H9 (cell line): Measurements from ENCODE around the gene GNB4. TPM values are rescaled to one million over a fixed set of nuclear protein-coding genes. Genes with fewer than 3 reads are reported as not detected.

Experiments
- DNase-seq: peaks from one replicate; pipeline ENCODE4 v3.0.0-alpha.2; 2017
- H2AFZ ChIP-seq: one replicate; pipeline ENCODE4 v1.6.1; 2013; ENCODE audit warnings: mild to moderate bottlenecking, low read length, control low read depth, moderate library complexity
- H2AK5ac ChIP-seq: 2 replicates; pipeline ENCODE4 v1.6.1; 2013; ENCODE audit warnings: low read length, control low read depth, mixed read lengths; ENCODE audit not compliant: insufficient read length
- H2BK120ac ChIP-seq: one replicate; pipeline ENCODE4 v1.6.1; 2013; ENCODE audit warnings: low read depth, mild to moderate bottlenecking, low read length, control low read depth, inconsistent platforms; ENCODE audit not compliant: poor library complexity, severe bottlenecking
- H2BK12ac ChIP-seq: 2 replicates; pipeline ENCODE4 v1.6.1; 2013; ENCODE audit warnings: low read length, control low read depth, mixed read lengths, low read depth; ENCODE audit not compliant: insufficient read length
- H2BK15ac ChIP-seq: 2 replicates; pipeline ENCODE4 v1.6.1; 2013; ENCODE audit warnings: low read depth, low read length, control low read depth
- H2BK20ac ChIP-seq: one replicate; pipeline ENCODE4 v1.6.1; 2013; ENCODE audit warnings: low read depth, mild to moderate bottlenecking, low read length, control low read depth, inconsistent platforms; ENCODE audit not compliant: poor library complexity, severe bottlenecking
- H2BK5ac ChIP-seq: 2 replicates; pipeline ENCODE4 v1.6.1; 2013; ENCODE audit warnings: low read length, control low read depth, mixed read lengths; ENCODE audit not compliant: insufficient read length
- H3K14ac ChIP-seq: 2 replicates; pipeline ENCODE4 v1.6.1; 2013; ENCODE audit warnings: low read length, control low read depth; ENCODE audit not compliant: insufficient read depth
- H3K18ac ChIP-seq: 2 replicates; pipeline ENCODE4 v1.6.1; 2013; ENCODE audit warnings: low read depth, mild to moderate bottlenecking, mixed read lengths, low read length, control low read depth; ENCODE audit not compliant: insufficient read length
- H3K23ac ChIP-seq: 2 replicates; pipeline ENCODE4 v1.6.1; 2013; ENCODE audit warnings: low read length, control low read depth, mixed read lengths, low read depth; ENCODE audit not compliant: insufficient read length
- H3K23me2 ChIP-seq: 2 replicates; pipeline ENCODE4 v1.6.1; 2013; ENCODE audit warnings: low read depth, mild to moderate bottlenecking, mixed read lengths, low read length, control low read depth; ENCODE audit not compliant: insufficient read length, poor library complexity, severe bottlenecking
- H3K27ac ChIP-seq: 2 replicates; pipeline ENCODE4 v1.5.1; 2013; ENCODE audit warnings: low read length, control low read depth, mixed read lengths, low read depth; ENCODE audit not compliant: insufficient read length
- H3K27me3 ChIP-seq: 2 replicates; pipeline ENCODE4 v1.6.1; 2013; ENCODE audit warnings: low read length, control low read depth, inconsistent platforms; ENCODE audit not compliant: insufficient read depth
- H3K4ac ChIP-seq: 2 replicates; pipeline ENCODE4 v1.6.1; 2013; ENCODE audit warnings: low read depth, mild to moderate bottlenecking, control low read depth, inconsistent platforms, low read length, moderate library complexity
- H3K4me1 ChIP-seq: 2 replicates; pipeline ENCODE4 v1.6.1; 2013; ENCODE audit warnings: low read length, control low read depth, inconsistent platforms; ENCODE audit not compliant: insufficient read depth
- H3K4me2 ChIP-seq: 2 replicates; pipeline ENCODE4 v1.6.1; 2013; ENCODE audit warnings: low read length, control low read depth, mixed read lengths; ENCODE audit not compliant: insufficient read length, insufficient read depth
- H3K56ac ChIP-seq: 2 replicates; pipeline ENCODE4 v1.6.1; 2013; ENCODE audit warnings: low read depth, mild to moderate bottlenecking, mixed read lengths, low read length, control low read depth; ENCODE audit not compliant: insufficient read length
- H3K79me1 ChIP-seq: 2 replicates; pipeline ENCODE4 v1.6.1; 2013; ENCODE audit warnings: low read depth, mild to moderate bottlenecking, moderate library complexity, low read length, control low read depth, inconsistent platforms; ENCODE audit not compliant: insufficient read depth, poor library complexity, severe bottlenecking
- H3K79me2 ChIP-seq: 2 replicates; pipeline ENCODE4 v1.6.1; 2013; ENCODE audit warnings: low read length, control low read depth, inconsistent platforms; ENCODE audit not compliant: insufficient read depth
- H3K9ac ChIP-seq: 2 replicates; pipeline ENCODE4 v1.6.1; 2013; ENCODE audit warnings: low read length, control low read depth, mixed read lengths; ENCODE audit not compliant: insufficient read length; ENCODE audit errors: extremely low read depth
- H3K9me3 ChIP-seq: one replicate; pipeline ENCODE4 v1.6.1; 2013; ENCODE audit warnings: low read depth, low read length, inconsistent platforms; ENCODE audit not compliant: control insufficient read depth
- H3T11ph ChIP-seq: one replicate; pipeline ENCODE4 v1.6.1; 2013; ENCODE audit warnings: mild to moderate bottlenecking, low read length, control low read depth, inconsistent platforms
- H4K20me1 ChIP-seq: one replicate; pipeline ENCODE4 v1.6.1; 2013; ENCODE audit not compliant: control insufficient read depth, insufficient read length, insufficient read depth
- H4K5ac ChIP-seq: 2 replicates; pipeline ENCODE4 v1.6.1; 2013; ENCODE audit warnings: low read depth, mild to moderate bottlenecking, mixed read lengths, low read length, control low read depth; ENCODE audit not compliant: insufficient read length
- H4K8ac ChIP-seq: replicated peaks from 2 replicates; pipeline ENCODE4 v1.6.1; 2013; ENCODE audit warnings: low read length, control low read depth, mixed read lengths, low read depth; ENCODE audit not compliant: insufficient read length
- H4K91ac ChIP-seq: 2 replicates; pipeline ENCODE4 v1.6.1; 2013; ENCODE audit warnings: low read depth, mild to moderate bottlenecking, moderate library complexity, mixed read lengths, low read length, control low read depth; ENCODE audit not compliant: insufficient read length
- H3K27ac Mint-ChIP-seq, 3 experiments: 2 replicates in 2 of 3; 3 replicates in 1 of 3; pipeline ENCODE4 v1.8.0; 2020 to 2021; ENCODE audit warnings: mixed read lengths in 3 of 3, mild to moderate bottlenecking in 1 of 3, moderate library complexity in 1 of 3
- H3K27me3 Mint-ChIP-seq: 2 replicates; pipeline ENCODE4 v1.8.0; 2021; ENCODE audit warnings: low read depth, mild to moderate bottlenecking, moderate library complexity, mixed read lengths
- H3K36me3 Mint-ChIP-seq, 3 experiments: 2 replicates in 2 of 3; 3 replicates in 1 of 3; pipeline ENCODE4 v1.8.0; 2020 to 2021; ENCODE audit warnings: low read depth in 3 of 3, mixed read lengths in 3 of 3; ENCODE audit not compliant: insufficient read depth in 1 of 3
- H3K4me1 Mint-ChIP-seq, 2 experiments: 2 replicates each; pipeline ENCODE4 v1.8.0; 2020; ENCODE audit warnings: mixed read lengths in 2 of 2
- H3K4me3 Mint-ChIP-seq, 2 experiments: 2 replicates in 1 of 2; 3 replicates in 1 of 2; pipeline ENCODE4 v1.8.0; 2020 to 2021; ENCODE audit warnings: mild to moderate bottlenecking in 2 of 2, mixed read lengths in 2 of 2, moderate library complexity in 1 of 2
- H3K9me3 Mint-ChIP-seq, 2 experiments: 2 replicates in 1 of 2; 3 replicates in 1 of 2; pipeline ENCODE4 v1.8.0; 2020; ENCODE audit warnings: mild to moderate bottlenecking in 2 of 2, mixed read lengths in 2 of 2, moderate library complexity in 1 of 2
- CTCF ChIP-seq: fragments of 200-600 bp; sonication (generic); conservative IDR thresholded peaks from 3 replicates; pipeline ENCODE4 v1.8.0; 2021; ENCODE audit warnings: antibody characterized with exemption, mild to moderate bottlenecking
- WGBS: extraction: QIAGEN DNeasy Blood & Tissue Kit; methylation state at CpG from one replicate; pipeline ENCODE4 v1.1.7; 2013; ENCODE audit warnings: missing lambda C conversion rate, low lambda C conversion rate, mixed read lengths; ENCODE audit not compliant: insufficient read length; ENCODE audit errors: extremely low coverage; 5-methylcytosine and 5-hydroxymethylcytosine counted together
- total RNA-seq: library from RNA; stranded (reverse); gene quantifications from 2 replicates; pipeline ENCODE4 v1.2.1, GENCODE V29; 2021

Gene GNB4
- total RNA-seq, 1 experiment from 2014 or later: 25.0 TPM

GRCh38 chr3:179391906-179392305 lies 59.4 kb downstream of the GNB4 start:
- H3K9me3 Mint-ChIP-seq: no peaks in the 10 kb centered on the region
- no peaks in the 10 kb centered on the region for H3K23me2 ChIP-seq
- no peak overlapping the region for H3K56ac ChIP-seq
- H3K27me3 ChIP-seq: no peaks in the 10 kb centered on the region
- no CpG with 5 or more reads among the region's 1 CpG for WGBS
- no peak overlapping the region for H3T11ph ChIP-seq
- no peak overlapping the region for H2BK120ac ChIP-seq
- H3K4me1 Mint-ChIP-seq: no peaks in the 10 kb centered on the region
- H3K27me3 Mint-ChIP-seq: no peaks in the 10 kb centered on the region
- H3K23ac ChIP-seq: no peak overlapping the region
- peaks cover 2 to 34% (median 23%) of the 10 kb centered on the region in 3 experiments; a peak in 5 of 7 replicates for H3K36me3 Mint-ChIP-seq
- no peak overlapping the region for H2AK5ac ChIP-seq
- no peak overlapping the region for H3K4ac ChIP-seq
- H3K18ac ChIP-seq: no peak overlapping the region
- H3K9ac ChIP-seq: no peak overlapping the region
- H3K14ac ChIP-seq: no peak overlapping the region
- no peaks in the 10 kb centered on the region for H3K79me1 ChIP-seq
- no peak overlapping the region for H2BK12ac ChIP-seq
- DNase-seq: no peak
- no peaks in the 10 kb centered on the region for H3K4me1 ChIP-seq
- H2BK15ac ChIP-seq: no peak overlapping the region
- no peak overlapping the region for H4K8ac ChIP-seq
- no peaks in the 10 kb centered on the region for H3K9me3 ChIP-seq
- no peaks in the 10 kb centered on the region for H3K79me2 ChIP-seq
- no peak overlapping the region for H3K27ac ChIP-seq
- H2AFZ ChIP-seq: no peak overlapping the region
- no peak overlapping the region for H4K91ac ChIP-seq
- TF ChIP-seq CTCF: no peak
- no peak overlapping the region; a peak in 1 of 7 replicates for H3K27ac Mint-ChIP-seq
- H2BK5ac ChIP-seq: no peak overlapping the region
- no peak overlapping the region for H3K4me2 ChIP-seq
- no peaks in the 10 kb centered on the region for H4K20me1 ChIP-seq
- no peak overlapping the region for H2BK20ac ChIP-seq
- no peak overlapping the region for H3K4me3 Mint-ChIP-seq
- no peak overlapping the region for H4K5ac ChIP-seq
